Measurements from ENCODE around the gene HIPK4. TPM values are rescaled to one million over a fixed set of nuclear protein-coding genes. Genes with fewer than 3 reads are reported as not detected.

The HIPK4 gene
- total and polyA plus RNA-seq, 2 of the 8 experiments (the other 6 are each of a cell fraction or from before 2014, with no cell fraction given) = 0.15 to 0.57 TPM

DNA sequence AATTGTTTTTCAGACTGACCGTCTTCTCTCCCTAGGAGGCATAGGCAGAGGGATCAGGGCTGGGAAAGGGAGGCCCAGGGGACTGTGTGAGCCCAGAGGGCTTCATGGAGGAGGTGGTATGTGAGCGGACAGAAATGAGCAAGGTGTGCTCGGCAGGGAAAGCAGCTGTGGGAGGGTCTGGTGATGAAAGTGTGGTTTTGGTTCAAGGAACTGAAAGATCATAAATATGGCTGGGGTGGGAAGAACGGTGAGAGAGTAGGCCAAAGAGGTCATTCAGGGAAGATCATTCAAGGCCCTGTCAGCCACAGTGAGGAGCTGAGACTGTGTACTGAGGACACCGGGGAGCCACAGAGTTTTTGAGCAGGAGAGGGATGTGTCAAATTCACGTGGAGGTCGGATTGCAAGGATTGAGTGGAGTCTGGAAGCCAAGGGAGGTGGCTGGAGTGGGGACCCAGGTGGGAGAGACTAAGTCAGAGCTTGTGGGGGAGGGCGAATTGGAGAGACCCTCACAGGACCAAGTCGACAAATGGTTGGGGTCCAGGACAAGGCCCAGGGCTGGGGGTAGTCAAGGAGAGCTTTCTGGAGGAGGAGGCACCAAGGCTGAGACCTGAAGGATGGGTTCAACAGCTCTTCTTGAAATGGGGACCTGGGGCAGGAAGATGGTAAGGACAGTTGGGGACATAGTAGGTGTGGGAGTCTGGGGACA, 33.9 kb downstream of the HIPK4 start:
- Histone ChIP-seq H3K27ac (ENCODE audit: low read depth, low read length) (no peak overlapping the region), H3K4me1 (replicated peaks in 1 of 4; ENCODE audit: control insufficient read depth in 3 of 4, insufficient read depth in 4 of 4, low read length in 3 of 4) (no peaks in the 10 kb centered on the region; a peak in 1 of 7 replicates), H2BK15ac (ENCODE audit: low read length) (no peak overlapping the region), H4K20me1 (replicated peaks in 1 of 2; ENCODE audit: control insufficient read depth in 1 of 2, insufficient read depth in 2 of 2, low read length in 2 of 2) (peaks cover 0 to 6% of the 10 kb centered on the region in 2 experiments), H2AFZ (ENCODE audit: low read length) (no peak overlapping the region), H4K91ac (replicated peaks; ENCODE audit: insufficient read length, low read length) (no peak overlapping the region), H3K4me3 (ENCODE audit: extremely low read depth in 1 of 4, insufficient read depth in 2 of 4, low read depth in 3 of 4, low read length in 4 of 4) (no peak overlapping the region), H3K27me3 (replicated peaks in 1 of 4; ENCODE audit: control insufficient read depth in 3 of 4, extremely low read depth in 1 of 4, insufficient read depth in 3 of 4, low read length in 3 of 4) (no peaks in the 10 kb centered on the region), H3K4ac (replicated peaks; ENCODE audit: insufficient read length, low read depth, low read length) (no peak overlapping the region), H3K4me2 (ENCODE audit: insufficient read depth in 1 of 2, low read depth in 2 of 2, low read length in 2 of 2) (no peak overlapping the region), H2BK12ac (ENCODE audit: low read depth, low read length) (peak overlapping the region; percentile 50; the same call in 1 of the 2 replicates), H3K56ac (replicated peaks; ENCODE audit: insufficient read length, low read depth, low read length) (no peak overlapping the region), H3K9ac (replicated peaks in 1 of 4; ENCODE audit: extremely low read depth in 1 of 4, low read depth in 3 of 4, low read length in 3 of 4) (no peak overlapping the region), H3K23ac (ENCODE audit: insufficient read length) (no peak overlapping the region), H3K36me3 (ENCODE audit: control insufficient read depth in 2 of 4, insufficient read depth in 4 of 4, low read length in 3 of 4) (no peaks in the 10 kb centered on the region), H2BK20ac (ENCODE audit: low read length) (no peak overlapping the region), H2AK5ac (ENCODE audit: low read depth, low read length) (0 out of 2 replicates have a peak overlapping the region, but pooled peaks have one; percentile 24), H4K5ac (ENCODE audit: insufficient read length, low read depth, low read length) (no peak overlapping the region), H2BK5ac (ENCODE audit: low read depth, low read length) (no peak overlapping the region), H2BK120ac (replicated peaks; ENCODE audit: low read depth, low read length) (no peak overlapping the region), H3K79me1 (ENCODE audit: low read depth, low read length) (no peaks in the 10 kb centered on the region; the same call in 1 of the 2 replicates), H3K23me2 (ENCODE audit: low read depth, low read length) (no peaks in the 10 kb centered on the region), H3K79me2 (ENCODE audit: control insufficient read depth in 1 of 2, insufficient read depth in 2 of 2, low read length in 2 of 2) (no peaks in the 10 kb centered on the region), H4K8ac (ENCODE audit: extremely low read depth, insufficient read depth, low read length) (peak overlapping the region; percentile 28; the same call in 1 of the 2 replicates), H3K9me3 (ENCODE audit: insufficient read depth in 2 of 2, low read depth in 1 of 2, low read length in 1 of 2) (no peaks in the 10 kb centered on the region), H3K18ac (ENCODE audit: extremely low read depth, low read length) (no peak overlapping the region), H3K14ac (ENCODE audit: insufficient read length) (no peak overlapping the region)
- DNase-seq (ENCODE audit: low read depth in 1 of 2, low spot score in 2 of 2) (no peak), FAIRE-seq (no peak)
- WGBS, 2 experiments (ENCODE audit: extremely low coverage in 1 of 2, insufficient coverage in 1 of 2, insufficient read length in 1 of 2, insufficient replicate concordance in 2 of 2, low coverage in 1 of 2, low lambda C conversion rate in 2 of 2, missing lambda C conversion rate in 1 of 2) = 83% methylated on average over 9 of the region's 9 CpGs; no CpG with 5 or more reads in 1 of the 2 experiments
- ChIA-PET POLR2A (ENCODE audit: partially characterized antibody) (interaction anchor here (0.5 to 2.6 kb wide), 3 partner anchors 10 to 52 kb away, joined by 3 to 9 read pairs (median 3); no protein-coding TSS in a partner anchor), CTCF (ENCODE audit: partially characterized antibody) (interaction anchor here (0.6 to 1.9 kb wide), 7 partner anchors 10 to 139 kb away, joined by 3 to 6 read pairs (median 4); no protein-coding TSS in a partner anchor)
- TF ChIP-seq KDM1A (IDR thresholded peaks at IDR 0.05; ENCODE audit: borderline replicate concordance, low read length) = no peak
- no peak for TF ChIP-seq CHD2 (IDR thresholded peaks at IDR 0.05; ENCODE audit: low read length)
- no peak for TF ChIP-seq RAD21 (IDR thresholded peaks at IDR 0.05 in 1 of 2, conservative IDR thresholded peaks at IDR 0.05 in 1 of 2; ENCODE audit: low read depth in 2 of 2, low read length in 2 of 2)
- no peak for TF ChIP-seq SP1 (IDR thresholded peaks at IDR 0.05; ENCODE audit: low read depth, low read length)
- no peak for TF ChIP-seq EGR1 (IDR thresholded peaks at IDR 0.05; ENCODE audit: borderline replicate concordance, low read depth, low read length)
- TF ChIP-seq KDM5A (IDR thresholded peaks at IDR 0.05; ENCODE audit: low read length) = no peak
- no peak for TF ChIP-seq RFX5 (IDR thresholded peaks at IDR 0.05; ENCODE audit: borderline replicate concordance, low read depth, low read length)
- TF ChIP-seq SIX5 (IDR thresholded peaks at IDR 0.05; ENCODE audit: low read depth, low read length) = no peak
- TF ChIP-seq RXRA (IDR thresholded peaks at IDR 0.05; ENCODE audit: insufficient read depth, low read depth, low read length) = no peak
- TF ChIP-seq TCF12 (IDR thresholded peaks at IDR 0.05; ENCODE audit: low read depth, low read length) = no peak
- TF ChIP-seq CREB1 (IDR thresholded peaks at IDR 0.05) = no peak
- no peak for TF ChIP-seq SP2 (IDR thresholded peaks at IDR 0.05; ENCODE audit: low read length)
- TF ChIP-seq NRF1 (IDR thresholded peaks at IDR 0.05; ENCODE audit: low read depth, low read length) = no peak
- no peak for TF ChIP-seq FOSL1 (IDR thresholded peaks at IDR 0.05; ENCODE audit: insufficient read depth, low read depth, low read length)

Measured in H1 (cell line).